SK-N-MC (cell line): ENCODE results near the gene ETV6.

Experiments
- EZH2 ChIP-seq: fragments of 200-600 bp; sonication (generic); IDR thresholded peaks from one replicate; pipeline ENCODE4 v1.6.1; 2017; ENCODE audit warnings: antibody characterized with exemption
- POLR2AphosphoS5 ChIP-seq: IDR thresholded peaks from 2 replicates; pipeline ENCODE4 v1.6.1; 2012; ENCODE audit warnings: mild to moderate bottlenecking, low read depth, low read length, borderline replicate concordance

- TF ChIP-seq POLR2AphosphoS5 (no peak), EZH2 (no peak)
These were observed 238.6 kb downstream of the ETV6 start for GRCh38 chr12:11888029-11888428.
